Spleen (tissue), 11 donors: ENCODE results near the gene PUSL1. TPM values are rescaled to one million over a fixed set of nuclear protein-coding genes. Genes with fewer than 3 reads are reported as not detected.

Experiments
- DNase-seq: peaks from one replicate; pipeline ENCODE4 v3.0.0-alpha.2; 2020
- H3K27ac ChIP-seq, 8 donors: fragments of 200-600 bp; sonication (generic) in 7 of 8; 1 replicate in 4 of 8; 2 replicates in 4 of 8; pipeline versions ENCODE4 v1.5.0 to v1.8.0; 2016 to 2021; ENCODE audit warnings: inconsistent platforms in 4 of 8, mild to moderate bottlenecking in 4 of 8, moderate library complexity in 1 of 8
- H3K27me3 ChIP-seq, 7 donors: fragments of 200-600 bp; sonication (generic) in 6 of 7; replicated peaks in 1 of 7; 1 replicate in 4 of 7; 2 replicates in 3 of 7; pipeline versions ENCODE4 v1.5.0 to v1.8.0; 2016 to 2021; ENCODE audit warnings: inconsistent platforms in 3 of 7, mild to moderate bottlenecking in 1 of 7
- H3K36me3 ChIP-seq, 6 donors: fragments of 200-600 bp; sonication (generic) in 5 of 6; 1 replicate in 4 of 6; 2 replicates in 2 of 6; pipeline versions ENCODE4 v1.5.0 to v1.8.0; 2016 to 2021; ENCODE audit warnings: inconsistent platforms in 2 of 6
- H3K4me1 ChIP-seq, 6 donors: fragments of 200-600 bp; sonication (generic) in 5 of 6; 1 replicate in 3 of 6; 2 replicates in 3 of 6; pipeline versions ENCODE4 v1.5.0 to v1.8.0; 2016 to 2021; ENCODE audit warnings: inconsistent platforms in 3 of 6
- H3K4me3 ChIP-seq, 8 donors: fragments of 200-600 bp; sonication (generic) in 7 of 8; 1 replicate in 4 of 8; 2 replicates in 4 of 8; pipeline versions ENCODE4 v1.5.0 to v1.8.0; 2016 to 2021; ENCODE audit warnings: inconsistent platforms in 4 of 8, mild to moderate bottlenecking in 4 of 8, moderate library complexity in 2 of 8
- H3K9me3 ChIP-seq, 8 donors: fragments of 200-600 bp; sonication (generic) in 7 of 8; 1 replicate in 4 of 8; 2 replicates in 4 of 8; pipeline versions ENCODE4 v1.5.0 to v1.8.0; 2016 to 2021; ENCODE audit warnings: inconsistent platforms in 4 of 8
- POLR2A ChIP-seq, 3 donors: fragments of 450-650 bp; IDR thresholded peaks; one replicate each; pipeline ENCODE4 v1.5.1; 2017; ENCODE audit warnings: antibody characterized with exemption in 3 of 3, mild to moderate bottlenecking in 1 of 3
- POLR2AphosphoS5 ChIP-seq, 3 donors: sonication (generic); formaldehyde crosslinking; IDR thresholded peaks; one replicate each; pipeline ENCODE4 v1.5.1; 2017; ENCODE audit warnings: antibody characterized with exemption in 3 of 3
- WGBS, 5 donors: extraction: QIAGEN DNeasy Blood & Tissue Kit in 3 of 5; methylation state at CpG; one replicate each; pipeline versions ENCODE4 v1.1.5 to v1.1.7; 2013 to 2018; 5-methylcytosine and 5-hydroxymethylcytosine counted together
- intact Hi-C: fragments of 100-400 bp; cut with DNase I; formaldehyde crosslinking; loops from one replicate; pipeline ENCODE4 v1.15.0; 2023; ENCODE audit warnings: low total_unique reads
- polyA plus RNA-seq, 3 donors: library from polyadenylated mRNA; stranded (reverse); fragments of 200-250 nt; gene quantifications; one replicate each; pipeline ENCODE4 v1.2.1, GENCODE V29; 2013
- total RNA-seq, 7 donors: library from RNA; depleted of rRNA in 3 of 7; stranded (reverse); fragments of >200 nt in 3 of 7; fragmentation: NEBNext Ultra II Directional in 4 of 7; extraction: Animal tissue kit (Norgen Biotek cat#: 25700) in 4 of 7; gene quantifications; one replicate each; pipeline versions ENCODE4 v1.1.0 to v1.2.1, GENCODE V29; 2016 to 2021
- TF ChIP-seq, protein P1 (sequence below), 11 experiments: fragments of 200-600 bp in 7 of 11; fragments of 450-650 bp in 4 of 11; sonication (generic) in 4 of 11; IDR thresholded peaks in 8 of 11; conservative IDR thresholded peaks in 3 of 11; 1 replicate in 7 of 11; 2 replicates in 4 of 11; pipeline versions ENCODE4 v1.4.0 to v1.8.0; 2016 to 2021; ENCODE audit warnings: antibody characterized with exemption in 11 of 11, inconsistent platforms in 4 of 11, mild to moderate bottlenecking in 1 of 11
- donor health status: healthy with polysubstance abuse.
- donor health status: DM: no; HTN: no; CAD: no; lungs with moderate emphysema.
- donor health status: DM: no; HTN: no; CAD: no.
- donor health status: Bipolar disorder and iron deficiency.
- donor health status: healthy.
- donor health status: DM: no; HTN: no; CAD: no.
- donor health status: DM: yes; HTN: yes; CAD: no.

Gene PUSL1
- total and polyA plus RNA-seq, 10 donors, result 9.8 to 22.9 (median 12.8) TPM

- TF ChIP-seq POLR2A (IDR thresholded peaks at IDR 0.05) (no peak), POLR2AphosphoS5 (IDR thresholded peaks at IDR 0.05) (no peak)
- TF ChIP-seq, protein P1, sequence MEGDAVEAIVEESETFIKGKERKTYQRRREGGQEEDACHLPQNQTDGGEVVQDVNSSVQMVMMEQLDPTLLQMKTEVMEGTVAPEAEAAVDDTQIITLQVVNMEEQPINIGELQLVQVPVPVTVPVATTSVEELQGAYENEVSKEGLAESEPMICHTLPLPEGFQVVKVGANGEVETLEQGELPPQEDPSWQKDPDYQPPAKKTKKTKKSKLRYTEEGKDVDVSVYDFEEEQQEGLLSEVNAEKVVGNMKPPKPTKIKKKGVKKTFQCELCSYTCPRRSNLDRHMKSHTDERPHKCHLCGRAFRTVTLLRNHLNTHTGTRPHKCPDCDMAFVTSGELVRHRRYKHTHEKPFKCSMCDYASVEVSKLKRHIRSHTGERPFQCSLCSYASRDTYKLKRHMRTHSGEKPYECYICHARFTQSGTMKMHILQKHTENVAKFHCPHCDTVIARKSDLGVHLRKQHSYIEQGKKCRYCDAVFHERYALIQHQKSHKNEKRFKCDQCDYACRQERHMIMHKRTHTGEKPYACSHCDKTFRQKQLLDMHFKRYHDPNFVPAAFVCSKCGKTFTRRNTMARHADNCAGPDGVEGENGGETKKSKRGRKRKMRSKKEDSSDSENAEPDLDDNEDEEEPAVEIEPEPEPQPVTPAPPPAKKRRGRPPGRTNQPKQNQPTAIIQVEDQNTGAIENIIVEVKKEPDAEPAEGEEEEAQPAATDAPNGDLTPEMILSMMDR (IDR thresholded peaks at IDR 0.05 in 8 of 11, conservative IDR thresholded peaks at IDR 0.05 in 3 of 11), result no peak
- Histone ChIP-seq H3K4me1 (peaks cover 15 to 89% (median 72%) of the 10 kb centered on the region in 6 donors), H3K4me3 (peak overlapping the region in 6 of 8 donors; percentile 76 to 99 (median 92)), H3K36me3 (peaks cover 0 to 52% (median 21%) of the 10 kb centered on the region in 6 donors), H3K27ac (peak overlapping the region in 6 of 8 donors; percentile 85 to 96 (median 92)), H3K27me3 (no peaks in the 10 kb centered on the region), H3K9me3 (no peaks in the 10 kb centered on the region)
- intact Hi-C loops, result no loop called here
- no peak for DNase-seq
- 60 to 63% (median 62%) methylated on average over 8 of the region's 8 CpGs for WGBS, 5 donors
Observed at GRCh38 chr1:1326075-1326605, 17.7 kb downstream of the PUSL1 start.

DNA sequence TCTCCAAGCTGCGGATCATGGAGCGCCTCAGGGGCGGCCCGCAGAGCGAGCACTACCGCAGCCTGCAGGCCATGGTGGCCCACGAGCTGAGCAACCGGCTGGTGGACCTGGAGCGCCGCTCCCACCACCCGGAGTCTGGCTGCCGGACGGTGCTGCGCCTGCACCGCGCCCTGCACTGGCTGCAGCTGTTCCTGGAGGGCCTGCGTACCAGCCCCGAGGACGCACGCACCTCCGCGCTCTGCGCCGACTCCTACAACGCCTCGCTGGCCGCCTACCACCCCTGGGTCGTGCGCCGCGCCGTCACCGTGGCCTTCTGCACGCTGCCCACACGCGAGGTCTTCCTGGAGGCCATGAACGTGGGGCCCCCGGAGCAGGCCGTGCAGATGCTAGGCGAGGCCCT, 18.9 kb downstream of the PUSL1 start:
- 88 to 93% (median 92%) methylated on average over 34 to 40 of the region's 40 CpGs for WGBS, 5 donors
- TF ChIP-seq POLR2A (IDR thresholded peaks at IDR 0.05) (no peak), POLR2AphosphoS5 (IDR thresholded peaks at IDR 0.05) (no peak)
- TF ChIP-seq, protein P1 (IDR thresholded peaks at IDR 0.05 in 8 of 11, conservative IDR thresholded peaks at IDR 0.05 in 3 of 11), result no peak
- no peaks in the 10 kb centered on the region for H3K9me3 ChIP-seq
- H3K27ac ChIP-seq, result peak overlapping the region in 3 of 8 donors; percentile 92 to 96 (median 95)
- intact Hi-C loops, result no loop called here
- no peak for DNase-seq
- H3K27me3 ChIP-seq, result no peaks in the 10 kb centered on the region
- peaks cover 0 to 42% (median 21%) of the 10 kb centered on the region in 6 donors for H3K36me3 ChIP-seq
- no peak overlapping the region for H3K4me3 ChIP-seq
- peaks cover 15 to 82% (median 65%) of the 10 kb centered on the region in 6 donors for H3K4me1 ChIP-seq

GRCh38 chr1:1328254-1328653, 19.9 kb downstream of the PUSL1 start:
- Histone ChIP-seq H3K9me3 (no peaks in the 10 kb centered on the region), H3K27ac (peak overlapping the region in 3 of 8 donors; percentile 5 to 50 (median 16)), H3K36me3 (peaks cover 0 to 36% (median 21%) of the 10 kb centered on the region in 6 donors), H3K27me3 (no peaks in the 10 kb centered on the region), H3K4me3 (no peak overlapping the region), H3K4me1 (peaks cover 12 to 72% (median 58%) of the 10 kb centered on the region in 6 donors)
- intact Hi-C loops, result no loop called here
- DNase-seq, result no peak
- TF ChIP-seq POLR2AphosphoS5 (IDR thresholded peaks at IDR 0.05) (no peak), POLR2A (IDR thresholded peaks at IDR 0.05) (no peak)
- TF ChIP-seq, protein P1 (IDR thresholded peaks at IDR 0.05 in 8 of 11, conservative IDR thresholded peaks at IDR 0.05 in 3 of 11), result no peak
- 64 to 94% (median 87%) methylated on average over 5 to 15 of the region's 15 CpGs for WGBS, 5 donors

GRCh38 chr1:1329304-1330210, 21.2 kb downstream of the PUSL1 start:
- TF ChIP-seq POLR2A (IDR thresholded peaks at IDR 0.05), result no peak
- peak; percentile 64 to 81 (median 74) for TF ChIP-seq POLR2AphosphoS5 (IDR thresholded peaks at IDR 0.05)
- TF ChIP-seq, protein P1 (IDR thresholded peaks at IDR 0.05 in 8 of 11, conservative IDR thresholded peaks at IDR 0.05 in 3 of 11), result no peak
- DNase-seq, result no peak
- H3K4me3 ChIP-seq, result no peak overlapping the region
- H3K9me3 ChIP-seq, result no peaks in the 10 kb centered on the region
- peaks cover 9 to 74% (median 53%) of the 10 kb centered on the region in 6 donors for H3K4me1 ChIP-seq
- peak overlapping the region in 1 of 8 donors; percentile 79 for H3K27ac ChIP-seq
- 92 to 95% (median 93%) methylated on average over 53 to 58 of the region's 58 CpGs for WGBS, 5 donors
- H3K36me3 ChIP-seq, result peaks cover 0 to 36% (median 21%) of the 10 kb centered on the region in 6 donors
- intact Hi-C loops, result no loop called here
- H3K27me3 ChIP-seq, result no peaks in the 10 kb centered on the region
